RPMI8226 (cell line): ENCODE results near the gene C11orf54.
"Not testable (repeated sequence)": the region's sequence is repeated elsewhere in the genome, so short reads cannot be mapped to it uniquely, and the experiment has no call there.

Experiments used
- DNase-seq: peaks from one replicate; pipeline ENCODE4 v3.0.0-alpha.2; 2015

Gene C11orf54

GRCh38 chr11:93734427-93735222, 6.8 kb upstream of the C11orf54 start:
- DNase-seq = no peak

- no peak for DNase-seq
These were observed 5.8 kb upstream of the C11orf54 start for GRCh38 chr11:93735627-93736026.

- no peak for DNase-seq
These were observed 5.3 kb upstream of the C11orf54 start for GRCh38 chr11:93736129-93736528.

DNA sequence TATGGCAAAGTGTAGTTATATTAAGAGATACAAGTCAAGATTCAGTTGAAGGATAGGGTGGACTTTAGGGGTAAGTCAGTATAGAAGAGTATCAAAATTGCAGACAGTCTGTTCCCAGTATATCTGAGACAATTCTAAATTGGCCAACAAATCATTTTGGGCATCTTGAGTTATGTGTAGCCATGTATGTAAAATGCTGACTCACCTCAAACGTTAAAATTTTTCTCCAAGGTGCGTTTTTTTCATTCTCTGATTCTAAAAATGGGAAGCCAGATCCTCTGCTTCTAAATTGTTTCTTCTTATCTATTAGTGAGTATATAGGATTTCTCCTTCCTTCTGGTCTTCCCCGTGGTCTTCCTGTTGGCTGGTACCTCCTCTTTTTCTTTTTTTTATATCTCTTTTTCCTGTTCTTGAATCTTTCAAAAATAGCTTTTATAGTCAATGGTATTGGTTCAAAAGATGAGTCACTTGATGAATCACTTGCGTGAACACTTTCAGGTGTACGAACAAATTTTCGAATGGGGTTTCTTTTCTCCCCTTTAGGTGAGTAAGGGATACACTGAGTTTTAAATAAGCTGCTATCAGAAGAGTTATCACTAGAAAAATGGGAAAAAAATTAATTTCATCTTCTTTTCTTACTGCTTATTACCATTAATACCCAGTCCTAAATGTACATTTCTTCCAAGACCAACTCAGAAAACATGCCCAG, 3.4 kb upstream of the C11orf54 start:
- DNase-seq = peak; percentile 18

GRCh38 chr11:93738647-93739081, 2.8 kb upstream of the C11orf54 start:
- no peak for DNase-seq

- DNase-seq = peak; percentile 87
These were observed 1.3 kb upstream of the C11orf54 start for GRCh38 chr11:93740031-93740729.

GRCh38 chr11:93740730-93741093, 760 bp upstream of the C11orf54 start:
- DNase-seq = peak; percentile 80

GRCh38 chr11:93741882-93742226, 382 bp downstream of the C11orf54 start:
- DNase-seq = peak; percentile 58

DNA sequence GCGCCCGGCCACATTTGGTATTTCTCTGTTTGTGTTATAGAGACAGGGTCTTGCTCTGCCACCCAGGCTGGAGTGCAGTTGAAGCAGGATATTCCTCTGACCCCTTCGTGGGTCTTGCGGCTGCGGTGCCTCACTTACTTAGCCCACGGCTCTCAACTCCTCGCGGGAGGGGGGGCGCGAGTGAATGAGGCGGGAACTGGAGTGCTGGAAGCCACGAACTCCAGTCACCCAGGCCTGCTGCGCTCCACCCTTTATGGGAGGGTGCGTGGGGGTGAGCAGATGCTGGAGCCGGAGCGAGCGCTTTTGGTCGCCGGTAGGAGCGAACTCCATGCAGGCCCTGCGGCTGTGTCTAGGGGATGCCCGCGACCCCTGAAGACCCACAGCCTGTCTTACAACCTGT, 1.8 kb downstream of the C11orf54 start:
- no peak for DNase-seq

- DNase-seq = no peak
These were observed 3.2 kb downstream of the C11orf54 start for GRCh38 chr11:93744669-93745004.

DNA sequence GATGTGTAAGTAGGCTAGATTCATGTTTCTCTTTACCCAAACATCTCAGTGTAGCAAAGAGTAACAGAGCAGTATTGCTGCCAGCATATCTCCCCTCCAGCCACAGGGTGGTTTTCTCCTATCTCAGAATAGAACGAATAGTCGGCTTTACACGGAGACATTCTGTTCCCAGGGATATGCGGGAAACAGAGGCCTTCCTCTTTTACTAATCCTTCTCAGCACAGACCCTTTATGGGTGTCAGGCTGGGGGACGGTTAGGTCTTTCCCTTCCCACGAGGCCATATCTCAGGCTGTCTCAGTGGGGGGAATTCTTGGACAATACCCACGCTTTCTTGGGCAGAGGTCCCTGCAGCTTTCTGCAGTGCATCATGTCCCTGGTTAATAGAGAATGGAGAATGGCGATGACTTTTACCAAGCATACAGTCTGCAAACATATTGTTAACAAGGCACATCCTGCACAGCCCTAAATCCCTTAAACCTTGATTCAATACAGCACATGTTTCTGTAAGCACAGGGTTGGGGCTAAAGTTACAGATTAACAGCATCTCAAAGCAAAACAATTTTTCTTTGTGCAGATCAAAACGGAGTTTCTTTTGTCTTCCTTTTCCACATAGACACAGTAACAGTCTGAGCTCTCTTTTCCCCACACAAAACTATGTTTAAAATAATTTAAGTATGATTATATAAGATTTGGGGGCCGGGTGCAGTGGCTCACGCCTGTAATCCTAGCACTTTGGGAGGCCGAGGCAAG, 3.7 kb downstream of the C11orf54 start:
- DNase-seq = not testable (repeated sequence)

DNA sequence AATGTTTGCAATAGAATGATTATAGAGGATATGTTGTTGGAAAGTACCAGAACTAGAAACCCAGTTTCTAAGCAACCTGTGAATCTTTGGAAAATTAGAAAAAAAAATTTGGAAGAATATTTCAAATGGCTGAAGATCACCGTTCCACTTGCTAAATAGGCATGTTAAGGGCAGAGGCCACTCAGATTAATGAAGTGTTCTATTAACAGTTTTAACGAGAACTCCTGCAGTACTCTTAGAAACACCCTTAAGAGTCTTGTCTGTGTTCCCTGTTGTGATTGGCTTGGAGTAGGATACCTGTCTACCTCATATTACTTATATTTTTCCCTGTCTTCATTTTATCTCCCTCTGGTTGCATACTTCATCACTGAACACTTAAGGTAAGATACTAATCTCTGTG, 4.6 kb downstream of the C11orf54 start:
- no peak for DNase-seq

- DNase-seq = no peak
These were observed 5.7 kb downstream of the C11orf54 start for GRCh38 chr11:93747122-93747521.

- DNase-seq = no peak
These were observed 9.5 kb downstream of the C11orf54 start for GRCh38 chr11:93751001-93751400.

GRCh38 chr11:93753241-93753640, 11.8 kb downstream of the C11orf54 start:
- DNase-seq = no peak

GRCh38 chr11:93756748-93757147, 15.3 kb downstream of the C11orf54 start:
- DNase-seq = no peak

GRCh38 chr11:93757301-93757700, 15.8 kb downstream of the C11orf54 start:
- DNase-seq = no peak

DNA sequence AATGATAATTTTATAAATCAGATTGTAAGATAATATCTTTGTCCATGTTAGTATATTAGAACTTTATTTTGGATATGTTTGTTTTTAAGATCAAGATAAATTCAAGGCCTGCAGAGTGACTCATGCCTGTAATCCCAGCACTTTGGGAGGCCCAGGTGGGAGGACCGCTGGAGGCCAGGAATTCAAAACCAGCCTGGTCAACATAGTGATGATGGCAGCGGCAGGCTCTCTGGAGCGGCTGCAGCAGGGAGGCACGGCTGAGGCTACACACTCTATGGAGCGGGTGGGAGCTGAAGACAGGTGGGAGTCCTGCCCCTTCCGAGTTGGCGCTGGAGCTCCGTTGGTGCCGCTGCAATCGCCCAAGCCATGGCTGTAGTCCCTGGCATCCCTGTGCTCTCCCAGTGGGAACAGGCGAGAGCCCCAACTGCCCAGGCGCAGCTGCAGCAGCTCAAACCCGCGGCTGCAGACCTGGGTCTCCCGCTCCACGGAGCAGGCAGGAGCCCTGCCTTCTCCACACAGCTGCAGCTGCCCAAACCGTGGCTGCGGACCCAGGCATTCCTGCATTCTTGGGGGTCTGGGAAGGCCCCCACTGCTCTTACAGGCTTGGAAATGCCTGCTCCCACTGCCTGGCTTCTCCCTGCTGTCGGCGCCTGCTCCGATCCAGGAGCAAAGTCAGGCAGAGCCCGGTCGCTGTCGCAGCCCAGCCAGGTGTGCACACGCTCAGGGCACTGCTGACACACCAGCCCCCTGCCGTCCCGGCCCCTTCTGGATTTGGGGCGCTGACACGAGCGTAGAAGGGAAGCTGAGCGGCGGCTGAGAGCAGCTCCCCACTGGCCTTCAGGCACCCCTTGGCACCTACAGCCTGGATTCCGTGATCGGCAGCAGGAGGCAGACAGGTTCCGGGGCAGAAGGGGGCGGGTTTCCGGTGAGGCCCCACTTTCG, 16.7 kb downstream of the C11orf54 start:
- DNase-seq = no peak

DNA sequence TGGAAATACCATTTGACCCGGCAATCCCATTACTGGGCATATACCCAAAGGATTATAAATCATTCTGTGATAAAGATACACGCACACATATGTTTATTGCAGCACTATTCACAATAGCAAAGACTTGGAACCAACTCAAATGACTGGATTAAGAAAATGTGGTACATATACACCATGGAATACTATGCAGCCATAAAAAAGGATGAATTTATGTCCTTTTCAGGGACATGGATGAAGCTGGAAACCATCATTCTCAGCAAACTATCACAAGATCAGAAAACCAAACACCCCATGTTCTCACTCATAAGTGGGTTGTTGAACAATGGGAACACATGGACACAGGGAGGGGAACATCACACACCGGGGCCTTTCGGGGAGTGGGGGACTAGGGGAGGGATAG, 17.7 kb downstream of the C11orf54 start:
- DNase-seq = not testable (repeated sequence)

DNA sequence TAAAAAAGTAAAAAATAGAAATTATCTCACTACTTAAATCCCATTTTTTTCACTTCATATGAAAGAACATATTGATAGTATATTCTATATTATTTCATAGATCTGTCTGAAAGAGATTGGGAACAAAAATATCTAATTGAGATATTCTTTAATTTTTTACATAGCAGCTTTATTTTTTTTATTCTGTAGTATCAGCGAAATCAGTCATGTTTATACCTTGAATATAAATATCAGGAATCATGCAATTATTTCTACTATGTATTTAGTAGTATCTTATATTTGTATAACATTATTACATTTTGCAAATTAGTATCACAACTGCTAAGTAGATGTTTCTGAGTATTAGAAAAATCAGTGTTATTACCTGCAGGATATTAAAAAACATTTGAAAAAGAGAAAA, 20.4 kb downstream of the C11orf54 start:
- no peak for DNase-seq

GRCh38 chr11:93765551-93765950, 24.1 kb downstream of the C11orf54 start:
- DNase-seq = no peak

DNA sequence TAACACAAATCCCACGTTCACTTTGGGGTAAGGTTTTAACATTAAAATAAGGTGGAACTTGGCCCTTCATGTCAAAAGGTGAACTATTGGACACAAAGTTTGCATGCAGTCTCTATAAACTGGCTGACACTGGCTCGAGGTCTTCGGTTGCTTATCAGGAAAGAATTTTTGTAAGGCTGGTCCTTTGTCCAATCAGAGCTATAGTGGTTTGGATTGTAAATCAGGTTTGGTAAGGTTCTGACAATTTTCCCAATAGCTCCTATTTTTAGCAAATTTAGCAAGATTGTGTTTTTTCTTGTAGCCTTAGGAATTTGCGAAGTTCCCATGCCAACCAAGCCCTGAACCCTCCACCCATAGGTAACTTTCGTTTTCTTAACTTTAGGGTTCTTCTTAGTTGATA, 25.0 kb downstream of the C11orf54 start:
- DNase-seq = no peak
